Bronchial epithelial cell (primary cell): ENCODE data around the gene BRWD1. TPM values are rescaled to one million over a fixed set of nuclear protein-coding genes. Genes with fewer than 3 reads are reported as not detected.

Source experiments
- DNase-seq: peaks from one replicate; pipeline ENCODE4 v3.0.0-alpha.2; 2010; ENCODE audit warnings: low read depth
- FAIRE-seq: peaks from 2 replicates; lab custom pipeline; 2011; peaks lifted over from hg19 to GRCh38; lab: Jason Lieb, UNC
- H3K27me3 ChIP-seq: 2 replicates; pipeline ENCODE4 v1.5.1; 2011; ENCODE audit warnings: low read length; ENCODE audit not compliant: control insufficient read depth, insufficient read depth
- H3K36me3 ChIP-seq: 2 replicates; pipeline ENCODE4 v1.5.1; 2011; ENCODE audit warnings: low read length; ENCODE audit not compliant: control insufficient read depth, insufficient read depth
- H3K4me3 ChIP-seq: 2 replicates; pipeline ENCODE4 v1.5.1; 2011; ENCODE audit warnings: mild to moderate bottlenecking, low read depth, low read length, control low read depth
- CTCF ChIP-seq: IDR thresholded peaks from 2 replicates; pipeline ENCODE4 v1.5.1; 2011; ENCODE audit warnings: mild to moderate bottlenecking, moderate library complexity, low read length, control low read depth, inconsistent platforms; ENCODE audit not compliant: insufficient read depth, severe bottlenecking
- total RNA-seq: library from RNA; depleted of rRNA; stranded (reverse); fragments of >200 nt; gene quantifications from 2 replicates; pipeline ENCODE4 v1.2.1, GENCODE V29; 2014

Gene BRWD1
- total RNA-seq, 1 donor from 2014 or later = 71.6 TPM

- Histone ChIP-seq H3K4me3 (no peak overlapping the region), H3K36me3 (peaks cover 5% of the 10 kb centered on the region), H3K27me3 (no peaks in the 10 kb centered on the region)
- no peak for TF ChIP-seq CTCF
- FAIRE-seq (no peak), DNase-seq (no peak)
Observed at GRCh38 chr21:39193380-39193779, 120.1 kb downstream of the BRWD1 start.

GRCh38 chr21:39189857-39190604 lies 123.4 kb downstream of the BRWD1 start:
- Histone ChIP-seq H3K36me3 (no peaks in the 10 kb centered on the region), H3K27me3 (no peaks in the 10 kb centered on the region), H3K4me3 (no peak overlapping the region)
- no peak for TF ChIP-seq CTCF
- peak; percentile 51 for DNase-seq
- FAIRE-seq = no peak

GRCh38 chr21:39188521-39189139 lies 124.8 kb downstream of the BRWD1 start:
- Histone ChIP-seq H3K27me3 (no peaks in the 10 kb centered on the region), H3K36me3 (no peaks in the 10 kb centered on the region), H3K4me3 (no peak overlapping the region)
- FAIRE-seq (no peak), DNase-seq (no peak)
- no peak for TF ChIP-seq CTCF

GRCh38 chr21:39187141-39187540 lies 126.3 kb downstream of the BRWD1 start:
- Histone ChIP-seq H3K27me3 (no peaks in the 10 kb centered on the region), H3K36me3 (no peaks in the 10 kb centered on the region), H3K4me3 (no peak overlapping the region)
- DNase-seq (no peak), FAIRE-seq (no peak)
- TF ChIP-seq CTCF = no peak

GRCh38 chr21:39186676-39187075 lies 126.8 kb downstream of the BRWD1 start:
- Histone ChIP-seq H3K36me3 (no peaks in the 10 kb centered on the region), H3K4me3 (no peak overlapping the region), H3K27me3 (no peaks in the 10 kb centered on the region)
- FAIRE-seq = no peak
- DNase-seq = peak; percentile 63
- TF ChIP-seq CTCF = no peak
